Head of caudate nucleus (tissue), 42 donors: ENCODE results near the gene MED12.

ENCODE experiments used
- DNase-seq, 42 donors: peaks; one replicate each; pipeline versions ENCODE4 v3.0.0 to v3.0.0-alpha.2; 2020 to 2021; ENCODE audit warnings: mixed read lengths in 7 of 42
- intact Hi-C: fragments of 100-400 bp; cut with DNase I; formaldehyde crosslinking; loops from one replicate; pipeline ENCODE4 v1.15.0; 2022

MED12 gene

DNA sequence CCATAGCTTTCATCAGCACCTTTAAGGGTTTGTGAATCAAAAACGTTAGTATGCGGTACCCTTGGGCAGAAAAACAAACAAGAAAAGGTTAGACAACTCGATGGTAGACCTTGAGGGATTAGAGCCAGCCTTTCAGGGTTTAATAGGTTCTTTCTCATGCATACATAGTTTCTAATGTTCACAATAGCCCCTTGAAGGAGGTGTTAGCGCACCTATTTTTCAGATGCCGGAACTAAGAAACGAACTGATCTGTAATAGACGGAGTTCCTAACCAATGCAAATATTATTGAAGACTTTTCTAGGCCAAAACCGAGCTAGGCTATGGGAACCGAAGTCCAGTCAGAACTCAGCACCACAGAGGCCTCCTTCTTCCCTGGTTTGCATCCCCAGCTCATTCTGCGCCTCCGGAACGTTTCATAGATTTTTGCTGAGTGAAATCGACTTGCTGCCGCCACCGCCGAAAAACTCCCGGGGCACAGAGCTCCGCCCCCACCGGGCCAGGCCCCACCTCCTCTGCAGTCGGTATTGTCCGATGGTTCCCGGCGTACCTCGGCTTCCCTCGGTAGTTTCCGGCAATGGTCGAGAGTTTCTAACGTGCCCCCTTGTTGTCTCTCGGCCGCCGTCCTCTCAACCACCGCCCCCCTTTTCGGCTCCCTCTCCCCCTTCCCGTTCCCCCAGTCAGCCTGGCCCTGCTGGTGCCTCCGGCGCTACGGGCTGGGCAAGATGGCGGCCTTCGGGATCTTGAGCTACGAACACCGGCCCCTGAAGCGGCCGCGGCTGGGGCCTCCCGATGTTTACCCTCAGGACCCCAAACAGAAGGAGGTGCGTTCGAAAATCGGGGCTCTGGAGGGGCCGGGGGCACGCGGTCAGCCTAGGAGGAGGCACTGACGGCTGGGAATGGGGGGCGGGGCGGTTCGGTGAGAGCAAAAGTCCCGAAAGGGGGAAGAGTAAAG lies at the start of gene MED12:
MED12 (plus strand) TSS at position 565 of the 953 bp plus-strand sequence; CDS start at position 724, 159 bp downstream.
- intact Hi-C loops, result no loop called here
- peak; percentile 72 to 93 (median 86) for DNase-seq

DNA sequence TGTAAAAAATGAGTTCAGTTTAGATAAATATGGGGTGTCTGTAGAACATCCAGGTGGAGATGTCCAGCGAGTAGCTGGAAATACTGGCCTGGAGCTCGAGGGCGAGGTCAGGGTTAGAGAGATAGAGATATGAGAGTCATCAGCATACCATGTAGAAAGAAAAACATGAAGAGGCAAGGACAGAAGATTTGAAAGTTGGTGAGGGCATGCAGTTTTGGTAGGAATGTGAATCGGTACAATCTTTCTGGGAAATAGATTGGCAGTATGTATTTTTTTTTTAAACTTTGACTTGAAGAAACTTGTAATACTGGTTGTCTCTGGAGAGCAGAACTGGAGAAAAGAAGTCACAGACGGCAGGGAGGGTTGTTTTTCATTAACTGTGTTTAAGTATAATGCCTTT lies 47.9 kb upstream of the MED12 start:
- DNase-seq, result no peak
- intact Hi-C loops, result no loop called here

DNA sequence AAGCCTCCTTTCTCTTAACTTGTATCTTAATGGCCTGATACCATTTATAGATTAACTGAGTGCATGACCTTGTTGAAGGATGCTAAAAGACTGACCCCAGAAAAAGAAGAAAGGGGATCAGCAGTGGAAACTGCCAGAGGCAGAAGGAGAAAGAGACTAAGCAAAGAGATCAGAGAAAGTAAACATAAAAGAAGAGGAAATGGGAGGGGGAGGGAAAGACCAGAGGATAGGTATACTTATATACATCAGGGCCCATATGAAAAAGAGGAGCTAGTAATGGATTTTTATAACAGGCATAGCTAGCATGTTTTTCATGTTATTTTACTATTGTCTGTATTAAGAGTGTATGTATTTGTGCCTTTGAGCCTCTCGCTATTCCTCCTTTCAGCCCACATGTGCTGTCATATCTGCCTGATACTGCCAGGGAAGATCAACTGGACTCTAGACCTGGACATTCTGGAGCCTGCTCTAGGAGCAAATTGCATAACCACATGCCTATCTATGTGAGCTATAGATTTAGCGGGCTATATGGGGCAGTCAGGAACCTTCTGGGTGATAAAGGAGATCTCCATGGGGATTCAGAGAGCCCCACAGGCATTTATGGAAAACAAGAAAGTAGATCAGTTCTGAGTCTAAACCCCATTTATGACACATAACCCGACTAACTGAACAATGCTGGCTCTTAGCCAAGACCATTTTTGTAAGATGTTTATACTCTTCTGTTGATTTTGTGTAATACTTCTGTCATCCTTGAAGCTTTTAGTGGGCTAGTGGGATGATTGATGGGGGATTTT lies 36.9 kb upstream of the MED12 start:
- intact Hi-C loops, result no loop called here
- DNase-seq, result no peak

DNA sequence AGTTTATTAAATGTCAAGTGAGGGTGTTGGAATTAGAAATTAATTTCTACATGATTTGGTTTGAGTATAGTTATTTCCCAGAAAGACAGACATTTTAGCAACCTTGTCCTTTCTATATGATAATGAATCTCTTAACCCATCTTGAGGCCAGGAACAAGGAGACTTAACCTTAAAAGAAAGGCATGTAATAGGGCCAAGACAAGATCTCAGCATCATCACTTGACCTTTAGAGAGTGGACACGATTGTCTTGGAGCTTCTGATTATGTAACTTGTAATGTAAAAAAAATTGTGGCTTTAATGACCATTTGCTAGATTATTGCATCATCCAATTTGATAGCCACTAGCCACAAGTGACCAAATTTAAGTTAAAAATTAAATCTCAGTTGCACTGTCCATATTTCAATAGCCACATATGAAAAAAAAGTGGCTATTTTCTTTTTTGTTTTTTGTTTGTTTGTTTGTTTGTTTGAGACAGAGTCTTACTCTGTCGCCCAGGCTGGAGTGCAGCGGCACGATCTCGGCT lies 36.2 kb upstream of the MED12 start:
- no peak for DNase-seq
- intact Hi-C loops, result no loop called here

DNA sequence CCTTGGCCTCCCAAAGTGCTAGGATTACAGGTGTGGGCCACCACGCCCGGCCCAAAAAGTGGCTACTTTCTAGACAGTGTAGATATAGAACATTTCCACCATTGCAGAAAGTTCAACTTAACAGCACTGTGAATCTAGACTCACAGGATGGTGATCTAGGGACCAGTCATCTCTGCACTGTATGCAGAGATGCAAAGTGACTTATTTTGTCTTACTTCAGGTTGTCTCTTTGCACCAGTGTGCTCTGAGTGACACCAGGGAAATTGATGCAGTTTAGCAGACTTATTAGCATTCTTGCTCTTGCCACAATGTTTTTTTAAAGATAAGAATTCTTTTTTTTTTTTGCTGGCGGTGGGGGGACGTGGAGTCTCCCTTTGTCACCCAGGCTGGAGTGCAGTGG lies 35.6 kb upstream of the MED12 start:
- intact Hi-C loops, result no loop called here
- no peak for DNase-seq

DNA sequence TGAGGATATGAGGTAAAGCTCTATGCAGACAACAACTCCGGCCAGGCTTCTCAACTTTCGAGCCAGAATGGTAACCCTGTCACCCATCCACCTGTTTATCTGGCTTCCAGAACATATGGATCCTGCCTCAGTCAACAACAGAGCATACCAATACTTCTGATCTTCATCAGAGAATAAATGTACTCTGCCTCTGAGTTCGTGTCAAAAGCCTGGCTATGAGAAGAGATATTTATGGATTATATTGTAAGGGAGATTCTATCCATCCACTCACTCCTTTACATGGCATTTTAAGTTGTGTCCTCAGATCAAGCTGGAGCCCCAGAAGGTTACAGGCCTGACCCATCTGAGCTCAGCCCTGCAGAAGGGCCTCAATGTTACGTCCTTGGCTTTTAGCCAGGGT lies 32.5 kb upstream of the MED12 start:
- intact Hi-C loops, result no loop called here
- no peak for DNase-seq

DNA sequence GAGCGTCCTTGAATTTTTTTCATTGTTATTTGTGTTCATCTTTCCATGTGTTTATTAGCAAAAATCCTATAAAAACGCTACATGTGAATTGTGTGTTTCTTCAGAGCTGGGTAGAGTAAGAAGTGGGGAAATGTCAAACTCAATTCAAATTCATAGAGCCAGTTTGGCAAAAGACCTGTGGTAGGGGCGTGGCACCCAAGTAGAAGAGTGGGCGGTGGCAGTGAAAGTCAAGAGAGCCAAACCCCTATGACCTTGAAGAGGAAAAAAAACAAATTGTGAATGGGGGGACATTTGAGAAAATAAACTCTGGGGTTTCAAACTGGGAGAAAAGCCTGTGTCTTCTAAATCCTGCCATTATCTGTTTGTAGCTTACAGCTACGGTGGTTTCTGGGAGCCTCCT lies 27.1 kb upstream of the MED12 start:
- intact Hi-C loops, result no loop called here
- no peak for DNase-seq

DNA sequence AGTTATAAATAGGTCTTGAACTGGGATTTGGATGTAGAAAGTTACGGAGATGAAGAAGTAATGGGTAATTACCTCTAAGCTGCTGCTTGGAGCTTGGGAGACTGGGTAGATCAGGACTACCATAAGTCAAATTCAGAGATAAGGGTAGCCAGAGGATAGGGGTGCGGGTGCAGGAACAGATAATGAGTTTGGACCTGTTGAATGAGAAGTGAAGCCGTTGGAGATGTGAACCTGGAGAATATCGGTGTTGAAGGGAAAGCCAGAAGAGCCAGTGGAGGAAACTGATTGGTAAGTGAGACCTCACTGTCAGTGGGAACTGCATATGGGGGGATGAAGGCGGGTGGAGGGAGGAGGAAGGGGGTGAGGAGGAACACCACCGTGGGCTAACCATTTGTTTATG lies 23.4 kb upstream of the MED12 start:
- DNase-seq, result peak in 1 of 42 donors; percentile 24
- intact Hi-C loops, result no loop called here

DNA sequence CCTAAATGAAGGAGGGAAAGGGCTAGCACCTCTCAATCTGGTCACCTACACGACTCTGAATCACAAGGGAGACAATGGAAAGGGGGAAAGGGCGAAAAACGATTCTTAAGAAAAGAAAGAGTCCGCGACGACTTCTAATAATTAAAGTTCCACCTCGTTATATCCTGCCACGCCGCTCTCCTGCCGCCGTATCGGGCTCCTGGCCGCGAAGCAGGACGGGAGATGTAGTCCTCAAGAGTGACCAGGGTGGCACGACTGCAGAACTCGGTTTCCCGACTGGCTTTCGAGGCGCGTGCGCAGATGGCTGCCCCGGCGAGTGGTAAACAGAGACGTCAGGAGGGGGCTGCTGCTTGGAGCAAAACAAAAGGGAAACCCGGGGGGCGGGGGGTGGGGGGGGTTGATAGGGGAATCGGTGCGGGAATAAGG lies 22.8 kb upstream of the MED12 start, which contains the start of gene FOXO4:
FOXO4 (plus strand) TSS at position 297 of the 426 bp plus-strand sequence. CDS start 678 bp downstream, outside the sequence.
- DNase-seq, result peak; percentile 89 to 97 (median 94)
- intact Hi-C loops, result no loop called here

DNA sequence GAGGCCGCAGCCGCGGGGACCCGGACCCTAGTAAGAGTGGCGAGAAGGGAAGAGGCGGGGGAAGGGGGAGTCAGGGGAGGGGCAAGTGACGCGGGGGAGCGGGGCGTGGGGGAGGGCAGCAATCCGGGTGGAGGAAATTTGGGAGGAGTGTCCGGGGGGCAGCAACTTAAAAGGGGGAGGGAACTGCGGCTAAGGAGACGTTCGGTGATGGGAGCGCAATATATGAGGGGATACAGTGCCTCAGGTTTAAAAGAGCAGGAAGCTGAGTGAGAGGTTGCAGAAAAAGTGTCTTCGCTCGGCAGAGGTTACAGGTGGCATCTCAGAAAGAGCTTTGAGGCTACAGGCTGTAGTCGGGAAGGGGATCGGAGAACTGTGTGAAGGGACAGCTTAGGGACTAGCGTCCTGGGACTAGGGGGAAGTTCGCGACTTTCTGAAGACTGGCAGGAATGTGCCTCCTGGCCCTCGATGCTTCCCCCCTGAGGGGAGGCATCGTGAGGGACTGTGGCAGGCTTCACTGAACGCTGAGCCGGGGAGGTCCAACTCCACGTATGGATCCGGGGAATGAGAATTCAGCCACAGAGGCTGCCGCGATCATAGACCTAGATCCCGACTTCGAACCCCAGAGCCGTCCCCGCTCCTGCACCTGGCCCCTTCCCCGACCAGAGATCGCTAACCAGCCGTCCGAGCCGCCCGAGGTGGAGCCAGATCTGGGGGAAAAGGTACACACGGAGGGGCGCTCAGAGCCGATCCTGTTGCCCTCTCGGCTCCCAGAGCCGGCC lies 22.2 kb upstream of the MED12 start:
- intact Hi-C loops, result no loop called here
- DNase-seq, result peak in 11 of 42 donors; percentile 2 to 38 (median 13)

DNA sequence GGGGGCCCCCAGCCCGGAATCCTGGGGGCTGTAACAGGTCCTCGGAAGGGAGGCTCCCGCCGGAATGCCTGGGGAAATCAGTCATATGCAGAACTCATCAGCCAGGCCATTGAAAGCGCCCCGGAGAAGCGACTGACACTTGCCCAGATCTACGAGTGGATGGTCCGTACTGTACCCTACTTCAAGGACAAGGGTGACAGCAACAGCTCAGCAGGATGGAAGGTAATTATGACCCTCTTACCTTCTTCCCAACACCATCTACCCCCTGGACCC lies 21.7 kb upstream of the MED12 start:
- intact Hi-C loops, result no loop called here
- DNase-seq, result peak in 2 of 42 donors; percentile 22 to 30

DNA sequence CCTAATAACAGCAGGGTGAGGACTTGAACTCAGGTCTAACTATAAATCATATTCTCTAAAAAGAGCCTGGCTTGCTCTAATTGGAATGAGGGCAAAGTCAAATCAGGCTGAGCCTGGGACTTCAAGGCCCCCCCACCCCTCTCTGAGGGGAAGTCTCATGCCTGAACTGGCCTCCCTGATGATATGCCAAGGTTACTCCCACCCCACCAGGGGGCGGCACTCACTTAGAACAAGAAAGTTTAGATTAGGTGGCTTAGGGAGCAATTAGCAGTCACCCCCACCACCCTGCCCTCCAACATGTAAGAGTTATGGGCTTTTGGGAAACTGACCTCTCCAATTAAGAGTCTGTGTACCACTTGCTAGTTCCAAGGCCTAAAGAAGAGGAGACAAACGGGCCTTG lies 20.1 kb upstream of the MED12 start:
- intact Hi-C loops, result no loop called here
- DNase-seq, result peak; percentile 32 to 85 (median 58)

DNA sequence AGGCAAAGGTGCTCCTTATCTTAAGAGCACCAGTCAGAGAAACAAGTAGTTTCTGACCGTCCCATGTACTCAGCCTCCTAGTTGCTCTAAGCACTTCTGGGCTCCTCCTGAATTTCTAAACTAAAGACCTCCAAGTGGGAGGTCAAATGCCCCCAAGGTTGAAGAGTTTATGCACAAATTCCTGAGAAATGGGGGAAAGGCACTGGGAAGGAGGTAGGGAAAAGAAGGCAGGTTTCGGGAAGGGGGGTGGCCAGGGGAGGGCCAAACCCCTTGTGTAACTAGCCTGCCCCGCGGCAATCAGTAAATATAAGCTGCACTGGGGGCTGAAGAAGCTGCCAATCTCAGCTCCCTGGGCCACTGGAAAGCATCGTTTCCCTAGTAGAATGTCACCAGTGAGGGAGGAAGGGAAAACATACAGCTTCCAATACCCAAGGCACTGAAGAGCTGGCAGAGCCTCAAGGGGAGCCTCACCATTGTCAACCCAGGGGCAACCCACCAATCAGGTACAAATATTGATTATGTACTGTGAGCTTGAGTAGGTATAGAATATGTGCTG lies 19.4 kb upstream of the MED12 start:
- peak in 1 of 42 donors; percentile 13 for DNase-seq

DNA sequence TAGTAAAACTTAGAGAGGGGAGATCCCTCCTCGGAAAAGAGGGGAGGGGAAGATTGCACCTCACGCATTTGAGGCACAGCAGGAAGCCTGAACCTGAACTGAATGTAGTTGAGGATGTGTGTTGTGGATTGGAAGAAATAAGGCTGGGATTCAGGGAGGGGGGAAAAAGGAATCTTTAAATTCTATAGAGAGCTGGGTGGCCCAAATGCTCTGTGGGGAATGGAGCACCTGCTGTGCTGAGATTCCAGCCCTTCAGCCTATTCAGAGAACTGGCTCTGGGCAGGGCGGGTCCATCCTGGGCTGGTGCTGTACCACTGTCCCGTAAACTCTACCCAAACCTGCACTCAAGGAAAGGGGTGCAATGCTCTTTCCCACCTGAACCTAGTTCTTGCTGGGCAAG lies 18.7 kb upstream of the MED12 start:
- intact Hi-C loops, result no loop called here
- DNase-seq, result peak in 1 of 42 donors; percentile 11

More for the DNA sequence above, 19.4 kb upstream of the MED12 start:
- intact Hi-C loops, result no loop called here

DNA sequence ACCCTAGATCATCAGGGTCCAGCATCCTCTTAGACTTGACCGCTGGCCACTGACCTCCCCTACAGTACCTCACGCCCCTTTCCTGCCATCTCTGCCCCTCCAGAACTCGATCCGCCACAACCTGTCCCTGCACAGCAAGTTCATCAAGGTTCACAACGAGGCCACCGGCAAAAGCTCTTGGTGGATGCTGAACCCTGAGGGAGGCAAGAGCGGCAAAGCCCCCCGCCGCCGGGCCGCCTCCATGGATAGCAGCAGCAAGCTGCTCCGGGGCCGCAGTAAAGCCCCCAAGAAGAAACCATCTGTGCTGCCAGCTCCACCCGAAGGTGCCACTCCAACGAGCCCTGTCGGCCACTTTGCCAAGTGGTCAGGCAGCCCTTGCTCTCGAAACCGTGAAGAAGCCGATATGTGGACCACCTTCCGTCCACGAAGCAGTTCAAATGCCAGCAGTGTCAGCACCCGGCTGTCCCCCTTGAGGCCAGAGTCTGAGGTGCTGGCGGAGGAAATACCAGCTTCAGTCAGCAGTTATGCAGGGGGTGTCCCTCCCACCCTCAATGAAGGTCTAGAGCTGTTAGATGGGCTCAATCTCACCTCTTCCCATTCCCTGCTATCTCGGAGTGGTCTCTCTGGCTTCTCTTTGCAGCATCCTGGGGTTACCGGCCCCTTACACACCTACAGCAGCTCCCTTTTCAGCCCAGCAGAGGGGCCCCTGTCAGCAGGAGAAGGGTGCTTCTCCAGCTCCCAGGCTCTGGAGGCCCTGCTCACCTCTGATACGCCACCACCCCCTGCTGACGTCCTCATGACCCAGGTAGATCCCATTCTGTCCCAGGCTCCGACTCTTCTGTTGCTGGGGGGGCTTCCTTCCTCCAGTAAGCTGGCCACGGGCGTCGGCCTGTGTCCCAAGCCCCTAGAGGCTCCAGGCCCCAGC lies 17.6 kb upstream of the MED12 start:
- DNase-seq, result no peak
- intact Hi-C loops, result no loop called here

DNA sequence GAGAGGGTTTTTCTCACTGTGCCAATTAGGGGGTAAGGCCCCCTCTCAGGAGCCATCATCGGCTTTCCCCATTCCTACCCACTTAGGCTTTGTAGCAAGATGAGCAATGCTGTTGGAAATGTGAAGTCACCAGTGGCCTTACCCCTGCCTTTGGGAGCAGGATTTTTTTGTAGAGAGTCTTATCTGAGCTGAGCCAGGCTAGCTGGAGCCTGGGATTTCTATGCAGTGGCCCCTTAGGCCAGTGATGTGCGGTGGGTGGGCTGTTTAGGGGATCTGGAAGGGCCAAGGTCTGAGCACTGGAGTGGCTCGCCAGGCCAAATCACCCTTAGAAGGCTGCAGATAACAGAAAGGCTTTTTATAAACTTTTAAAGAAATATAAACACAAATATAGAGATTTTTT lies 16.1 kb upstream of the MED12 start:
- intact Hi-C loops, result no loop called here

DNA sequence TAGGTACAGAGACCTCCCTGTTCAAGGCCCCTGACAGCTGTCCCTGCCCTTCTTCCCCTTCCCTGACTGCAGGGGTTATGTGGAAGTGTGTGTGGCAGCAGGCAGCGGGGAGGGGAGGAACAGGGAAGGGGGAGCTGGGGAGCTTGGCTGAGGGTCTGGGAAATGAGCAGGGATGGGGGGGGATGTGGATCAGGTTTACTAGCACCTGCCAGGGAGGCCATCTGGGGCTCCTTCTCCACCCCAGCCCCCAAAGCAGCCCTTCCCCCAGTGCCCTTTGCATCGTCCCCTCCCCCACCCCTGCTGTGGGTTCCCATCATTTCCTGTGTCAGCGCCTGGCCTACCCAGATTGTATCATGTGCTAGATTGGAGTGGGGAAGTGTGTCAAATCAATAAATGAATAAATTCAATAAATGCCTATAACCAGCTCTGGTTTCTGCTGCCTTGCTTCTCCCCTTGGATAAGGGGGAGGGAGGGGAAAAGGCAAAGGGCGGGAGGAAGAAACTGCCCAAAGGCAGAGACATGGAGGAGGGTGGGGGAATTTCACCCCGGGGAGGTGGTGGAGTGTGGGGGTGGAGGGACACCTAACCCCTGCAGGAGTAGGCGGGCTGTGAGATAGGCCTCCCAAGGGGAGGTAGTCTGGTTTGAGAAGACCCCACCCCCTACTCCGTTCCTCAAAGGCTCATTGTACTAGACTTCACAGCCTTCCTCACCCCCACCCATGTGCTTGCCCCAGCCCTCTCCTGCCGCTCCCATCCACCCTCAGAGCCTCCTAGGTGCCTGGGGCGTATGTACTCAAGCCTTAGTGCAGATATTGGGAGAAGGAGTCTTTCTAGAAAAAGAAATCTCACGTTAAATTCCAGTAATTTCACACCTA lies 15.0 kb upstream of the MED12 start:
- peak in 9 of 42 donors; percentile 2 to 46 (median 22) for DNase-seq
- intact Hi-C loops, result no loop called here

More for the DNA sequence above, 16.1 kb upstream of the MED12 start:
- DNase-seq, result no peak
